WTC11 (cell line): ENCODE results near the gene ARHGAP29. TPM values are rescaled to one million over a fixed set of nuclear protein-coding genes. Genes with fewer than 3 reads are reported as not detected.

ENCODE experiments used
- ATAC-seq: fragments of 200-7000 bp; cut with Tn5 transposase; 2 replicates; pipeline ENCODE4 v1.10.0; 2021; ENCODE audit warnings: mild to moderate bottlenecking, moderate library complexity
- CTCF ChIA-PET: fragments of 300-600 bp; sonication (Branson Sonifier 250); formaldehyde crosslinking; loops from one replicate; lab custom pipeline; 2021; ENCODE audit warnings: antibody characterized with exemption; lab: Charles Lee
- POLR2A ChIA-PET: fragments of 350-600 bp; sonication (Branson Sonifier 250); formaldehyde crosslinking; loops from one replicate; lab custom pipeline; 2021; ENCODE audit warnings: antibody characterized with exemption; lab: Charles Lee
- DNase-seq: peaks from one replicate; pipeline ENCODE4 v3.0.0; 2021; ENCODE audit warnings: low spot score
- H3K27ac Mint-ChIP-seq: 2 replicates; pipeline ENCODE4 v1.8.0; 2021; ENCODE audit warnings: mixed read lengths
- H3K27me3 Mint-ChIP-seq: 2 replicates; pipeline ENCODE4 v1.8.0; 2021; ENCODE audit warnings: low read depth, mild to moderate bottlenecking, moderate library complexity, mixed read lengths
- H3K36me3 Mint-ChIP-seq: 2 replicates; pipeline ENCODE4 v1.8.0; 2021; ENCODE audit warnings: mixed read lengths
- H3K4me1 Mint-ChIP-seq: 2 replicates; pipeline ENCODE4 v1.8.0; 2022; ENCODE audit warnings: mixed read lengths
- H3K4me3 Mint-ChIP-seq: 2 replicates; pipeline ENCODE4 v1.8.0; 2021; ENCODE audit warnings: mild to moderate bottlenecking, moderate library complexity, mixed read lengths
- H3K9me3 Mint-ChIP-seq: 2 replicates; pipeline ENCODE4 v1.8.0; 2021; ENCODE audit warnings: mixed read lengths
- ARID4B ChIP-seq: sonication (generic); formaldehyde crosslinking; IDR thresholded peaks from 2 replicates; pipeline ENCODE4 v1.8.0; 2023; ENCODE audit warnings: missing genetic modification reagents, mild to moderate bottlenecking, borderline replicate concordance
- ATF1 ChIP-seq: sonication (generic); formaldehyde crosslinking; IDR thresholded peaks from 2 replicates; pipeline ENCODE4 v1.8.1; 2023; ENCODE audit warnings: mild to moderate bottlenecking, moderate library complexity, missing genetic modification reagents
- CBFB ChIP-seq: sonication (generic); formaldehyde crosslinking; IDR thresholded peaks from 2 replicates; pipeline ENCODE4 v1.8.1; 2022; ENCODE audit warnings: mild to moderate bottlenecking, low read depth, missing genetic modification reagents
- CREB1 ChIP-seq: sonication (generic); formaldehyde crosslinking; IDR thresholded peaks from 2 replicates; pipeline ENCODE4 v1.8.0; 2023; ENCODE audit warnings: mild to moderate bottlenecking, missing genetic modification reagents
- CREM ChIP-seq: sonication (generic); formaldehyde crosslinking; IDR thresholded peaks from 2 replicates; pipeline ENCODE4 v1.8.1; 2022; ENCODE audit warnings: mild to moderate bottlenecking, missing genetic modification reagents, moderate library complexity
- EMX1 ChIP-seq: fragments of 250-450 bp; sonication (Bioruptor Pico); IDR thresholded peaks from 2 replicates; pipeline ENCODE4 v1.8.0; 2021; ENCODE audit warnings: mild to moderate bottlenecking
- ESRRA ChIP-seq: sonication (generic); formaldehyde crosslinking; IDR thresholded peaks from 2 replicates; pipeline ENCODE4 v1.8.1; 2022; ENCODE audit warnings: mild to moderate bottlenecking, missing genetic modification reagents, borderline replicate concordance
- FOXJ3 ChIP-seq: sonication (generic); formaldehyde crosslinking; IDR thresholded peaks from 2 replicates; pipeline ENCODE4 v1.9.0; 2021; ENCODE audit warnings: missing genetic modification reagents, mild to moderate bottlenecking, borderline replicate concordance
- GABPB1 ChIP-seq: sonication (generic); formaldehyde crosslinking; IDR thresholded peaks from 2 replicates; pipeline ENCODE4 v1.8.1; 2023; ENCODE audit warnings: mild to moderate bottlenecking, missing genetic modification reagents
- TEAD4 ChIP-seq: sonication (generic); formaldehyde crosslinking; IDR thresholded peaks from 2 replicates; pipeline ENCODE4 v1.8.0; 2022; ENCODE audit warnings: mild to moderate bottlenecking, missing genetic modification reagents
- ZBTB21 ChIP-seq: sonication (generic); formaldehyde crosslinking; IDR thresholded peaks from 2 replicates; pipeline ENCODE4 v1.8.1; 2023; ENCODE audit warnings: mild to moderate bottlenecking, missing genetic modification reagents, borderline replicate concordance
- ZBTB43 ChIP-seq: sonication (generic); formaldehyde crosslinking; IDR thresholded peaks from 2 replicates; pipeline ENCODE4 v1.8.1; 2023; ENCODE audit warnings: mild to moderate bottlenecking, missing genetic modification reagents
- ZNF263 ChIP-seq: sonication (generic); formaldehyde crosslinking; IDR thresholded peaks from 2 replicates; pipeline ENCODE4 v1.8.1; 2022; ENCODE audit warnings: low read depth, mild to moderate bottlenecking, moderate library complexity, missing genetic modification reagents
- ZNF317 ChIP-seq: sonication (generic); formaldehyde crosslinking; IDR thresholded peaks from 2 replicates; pipeline ENCODE4 v1.8.1; 2023; ENCODE audit warnings: low read depth, mild to moderate bottlenecking, moderate library complexity, missing genetic modification reagents, borderline replicate concordance
- ZNF671 ChIP-seq: fragments of 250-450 bp; sonication (Bioruptor Pico); IDR thresholded peaks from 2 replicates; pipeline ENCODE4 v1.8.0; 2021; ENCODE audit warnings: mild to moderate bottlenecking
- total RNA-seq: library from RNA; stranded (reverse); gene quantifications from 3 replicates; pipeline ENCODE4 v1.2.3, GENCODE V29; 2021
- TF ChIP-seq, protein P1 (sequence below): sonication (generic); formaldehyde crosslinking; IDR thresholded peaks from 2 replicates; pipeline ENCODE4 v1.8.1; 2023; ENCODE audit warnings: mild to moderate bottlenecking, missing genetic modification reagents, moderate library complexity
- TF ChIP-seq, protein P2 (sequence below): sonication (generic); formaldehyde crosslinking; IDR thresholded peaks from 2 replicates; pipeline ENCODE4 v1.8.0; 2023; ENCODE audit warnings: mild to moderate bottlenecking, missing genetic modification reagents

The ARHGAP29 gene
- total RNA-seq, 1 experiment from 2014 or later = 6.6 TPM

GRCh38 chr1:94230920-94231319 lies 6.5 kb downstream of the ARHGAP29 start (continued):
- no peak for TF ChIP-seq ZNF317
- TF ChIP-seq ESRRA (CRISPR knock-in tag) = no peak
- TF ChIP-seq, protein P1, sequence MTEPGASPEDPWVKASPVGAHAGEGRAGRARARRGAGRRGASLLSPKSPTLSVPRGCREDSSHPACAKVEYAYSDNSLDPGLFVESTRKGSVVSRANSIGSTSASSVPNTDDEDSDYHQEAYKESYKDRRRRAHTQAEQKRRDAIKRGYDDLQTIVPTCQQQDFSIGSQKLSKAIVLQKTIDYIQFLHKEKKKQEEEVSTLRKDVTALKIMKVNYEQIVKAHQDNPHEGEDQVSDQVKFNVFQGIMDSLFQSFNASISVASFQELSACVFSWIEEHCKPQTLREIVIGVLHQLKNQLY (CRISPR knock-in tag) = no peak
- TF ChIP-seq FOXJ3 (CRISPR knock-in tag) = no peak
- no peak for TF ChIP-seq CBFB (CRISPR knock-in tag)
- no peak for TF ChIP-seq GABPB1 (CRISPR knock-in tag)
- TF ChIP-seq, protein P2, sequence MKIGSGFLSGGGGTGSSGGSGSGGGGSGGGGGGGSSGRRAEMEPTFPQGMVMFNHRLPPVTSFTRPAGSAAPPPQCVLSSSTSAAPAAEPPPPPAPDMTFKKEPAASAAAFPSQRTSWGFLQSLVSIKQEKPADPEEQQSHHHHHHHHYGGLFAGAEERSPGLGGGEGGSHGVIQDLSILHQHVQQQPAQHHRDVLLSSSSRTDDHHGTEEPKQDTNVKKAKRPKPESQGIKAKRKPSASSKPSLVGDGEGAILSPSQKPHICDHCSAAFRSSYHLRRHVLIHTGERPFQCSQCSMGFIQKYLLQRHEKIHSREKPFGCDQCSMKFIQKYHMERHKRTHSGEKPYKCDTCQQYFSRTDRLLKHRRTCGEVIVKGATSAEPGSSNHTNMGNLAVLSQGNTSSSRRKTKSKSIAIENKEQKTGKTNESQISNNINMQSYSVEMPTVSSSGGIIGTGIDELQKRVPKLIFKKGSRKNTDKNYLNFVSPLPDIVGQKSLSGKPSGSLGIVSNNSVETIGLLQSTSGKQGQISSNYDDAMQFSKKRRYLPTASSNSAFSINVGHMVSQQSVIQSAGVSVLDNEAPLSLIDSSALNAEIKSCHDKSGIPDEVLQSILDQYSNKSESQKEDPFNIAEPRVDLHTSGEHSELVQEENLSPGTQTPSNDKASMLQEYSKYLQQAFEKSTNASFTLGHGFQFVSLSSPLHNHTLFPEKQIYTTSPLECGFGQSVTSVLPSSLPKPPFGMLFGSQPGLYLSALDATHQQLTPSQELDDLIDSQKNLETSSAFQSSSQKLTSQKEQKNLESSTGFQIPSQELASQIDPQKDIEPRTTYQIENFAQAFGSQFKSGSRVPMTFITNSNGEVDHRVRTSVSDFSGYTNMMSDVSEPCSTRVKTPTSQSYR (CRISPR knock-in tag) = no peak
- TF ChIP-seq CREM = no peak

- Mint-ChIP-seq H3K27ac (no peak overlapping the region), H3K9me3 (no peaks in the 10 kb centered on the region), H3K36me3 (no peaks in the 10 kb centered on the region), H3K4me3 (no peak overlapping the region), H3K4me1 (peaks cover 7% of the 10 kb centered on the region), H3K27me3 (no peaks in the 10 kb centered on the region)
- CTCF ChIA-PET = interaction anchor here (0.7 to 3.1 kb wide), 5 partner anchors 9 to 189 kb away, joined by 3 to 9 read pairs (median 6); partner anchors contain the start of gene ARHGAP29
- no peak for ATAC-seq
- no peak for DNase-seq
- POLR2A ChIA-PET = no interaction called here
- TF ChIP-seq GABPB1 (CRISPR knock-in tag) = no peak
- TF ChIP-seq ZBTB21 = no peak
- TF ChIP-seq ZBTB43 (CRISPR knock-in tag) = no peak
- TF ChIP-seq CREB1 = no peak
- TF ChIP-seq ARID4B = no peak
- no peak for TF ChIP-seq ZNF671 (CRISPR knock-in tag)
- no peak for TF ChIP-seq EMX1 (CRISPR knock-in tag)
- no peak for TF ChIP-seq ZNF263 (CRISPR knock-in tag)
- no peak for TF ChIP-seq ATF1 (CRISPR knock-in tag)
- TF ChIP-seq TEAD4 (CRISPR knock-in tag) = no peak
- TF ChIP-seq, all 79 proteins: peak for 0
These were observed 8.6 kb downstream of the ARHGAP29 start for GRCh38 chr1:94228640-94229375.
